ENCODE results near the gene SFTPD.

DNA sequence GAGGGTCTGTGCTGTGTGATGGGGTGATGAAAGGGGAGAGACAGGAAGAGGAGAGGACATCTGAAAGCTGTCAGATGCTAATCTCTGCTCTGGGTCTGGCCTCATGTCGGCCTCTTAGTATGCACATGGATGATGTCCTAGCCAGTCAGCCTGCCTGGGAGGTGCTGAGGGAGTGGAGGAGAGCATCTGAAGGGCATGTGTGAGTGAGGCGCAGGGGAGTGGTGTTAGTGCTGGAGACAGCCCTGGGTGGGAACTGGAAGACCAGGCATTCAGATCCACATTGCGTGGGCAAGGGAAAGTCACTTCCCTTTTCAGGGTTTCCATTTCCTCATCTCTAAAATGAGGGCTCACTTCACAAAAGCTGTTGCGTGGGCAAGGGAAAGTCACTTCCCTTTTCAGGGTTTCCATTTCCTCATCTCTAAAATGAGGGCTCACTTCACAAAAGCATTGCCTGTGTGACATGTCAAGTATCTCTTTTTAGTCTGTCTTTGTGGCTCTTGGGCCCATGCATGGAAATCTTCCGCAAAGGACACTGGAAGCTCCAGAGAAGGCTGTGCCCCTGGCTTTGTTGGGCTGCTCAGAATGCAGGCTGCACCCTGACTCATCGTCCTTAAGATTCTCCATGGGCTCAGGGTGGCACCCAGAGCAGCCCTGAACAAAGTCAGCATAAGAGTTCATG is 10.0 kb downstream of the SFTPD start:
- TF ChIP-seq POLR2AphosphoS5 (IDR thresholded peaks at IDR 0.05; ENCODE audit: borderline replicate concordance, low read depth, low read length) (no peak), EZH2 (IDR thresholded peaks at IDR 0.05) (no peak)

All from SK-N-MC (cell line).